COLO668 (cell line): ENCODE results near the gene AQP2.

Experiments used
- DNase-seq: peaks from one replicate; lab custom pipeline; 2025; ENCODE audit not compliant: unreplicated experiment; lab: John Stamatoyannopoulos, UW

AQP2 gene

DNA sequence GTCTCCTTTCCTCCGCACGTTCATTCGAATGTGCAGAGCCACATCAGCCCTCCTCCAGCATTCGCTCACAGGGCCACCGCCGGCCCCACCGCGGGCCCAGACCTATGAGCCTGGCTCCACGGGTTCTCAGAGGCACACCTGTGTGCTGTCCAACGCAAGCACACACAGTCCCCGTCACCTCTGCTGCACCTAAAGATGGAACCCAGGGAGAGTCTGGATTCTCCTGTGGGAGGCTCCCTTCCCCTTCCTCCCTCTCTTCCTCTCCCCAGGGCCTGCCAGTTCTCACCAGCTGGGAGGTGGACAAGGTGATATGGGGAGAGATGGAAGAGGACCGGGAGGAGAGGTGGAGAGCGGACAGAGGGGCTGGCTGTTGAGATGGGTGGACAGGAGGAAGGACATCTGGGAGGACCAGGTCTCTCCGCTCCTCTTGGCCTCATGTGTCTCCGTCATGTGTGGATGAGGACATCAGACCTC lies 17.3 kb downstream of the AQP2 start:
- DNase-seq = no peak

DNA sequence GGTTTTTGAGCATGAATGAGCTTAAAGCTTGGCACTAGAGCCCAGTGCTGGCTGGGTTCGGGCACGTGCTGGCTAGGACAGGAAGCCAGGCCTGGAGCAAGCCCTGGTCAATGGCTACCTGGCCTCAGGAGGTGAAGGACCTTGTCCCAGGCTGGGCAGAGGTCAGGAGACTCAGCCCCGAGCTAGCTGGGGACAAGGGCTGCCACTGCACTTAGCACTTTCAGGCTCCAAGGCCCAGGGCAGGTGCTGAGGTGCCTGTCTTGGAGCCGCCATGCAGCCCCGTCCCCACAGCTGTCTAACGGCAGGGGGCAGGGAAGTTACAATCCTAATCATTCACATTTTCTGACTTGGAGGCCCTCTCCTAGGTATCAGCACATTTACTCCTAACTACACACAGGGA lies 17.9 kb downstream of the AQP2 start:
- no peak for DNase-seq

DNA sequence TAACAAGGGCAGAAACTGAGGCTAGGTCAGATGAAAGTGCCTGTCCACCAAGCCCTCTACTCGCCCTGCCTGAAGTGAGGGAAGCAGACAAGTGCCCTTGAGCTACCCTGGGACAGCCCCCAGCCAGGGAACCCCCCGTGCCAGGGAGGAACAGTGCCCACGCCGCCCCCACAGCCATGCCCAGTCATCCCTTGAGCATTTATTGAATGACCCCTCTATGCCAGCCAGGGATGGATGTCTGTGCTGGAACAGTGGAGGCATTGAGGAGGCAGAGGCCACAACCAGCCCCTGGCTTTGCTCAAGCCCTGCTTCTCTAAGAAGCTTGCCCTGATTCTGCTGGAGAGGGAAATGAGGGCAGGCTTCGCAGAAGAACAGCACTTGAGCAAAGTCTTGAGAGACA lies 18.5 kb downstream of the AQP2 start:
- no peak for DNase-seq

DNA sequence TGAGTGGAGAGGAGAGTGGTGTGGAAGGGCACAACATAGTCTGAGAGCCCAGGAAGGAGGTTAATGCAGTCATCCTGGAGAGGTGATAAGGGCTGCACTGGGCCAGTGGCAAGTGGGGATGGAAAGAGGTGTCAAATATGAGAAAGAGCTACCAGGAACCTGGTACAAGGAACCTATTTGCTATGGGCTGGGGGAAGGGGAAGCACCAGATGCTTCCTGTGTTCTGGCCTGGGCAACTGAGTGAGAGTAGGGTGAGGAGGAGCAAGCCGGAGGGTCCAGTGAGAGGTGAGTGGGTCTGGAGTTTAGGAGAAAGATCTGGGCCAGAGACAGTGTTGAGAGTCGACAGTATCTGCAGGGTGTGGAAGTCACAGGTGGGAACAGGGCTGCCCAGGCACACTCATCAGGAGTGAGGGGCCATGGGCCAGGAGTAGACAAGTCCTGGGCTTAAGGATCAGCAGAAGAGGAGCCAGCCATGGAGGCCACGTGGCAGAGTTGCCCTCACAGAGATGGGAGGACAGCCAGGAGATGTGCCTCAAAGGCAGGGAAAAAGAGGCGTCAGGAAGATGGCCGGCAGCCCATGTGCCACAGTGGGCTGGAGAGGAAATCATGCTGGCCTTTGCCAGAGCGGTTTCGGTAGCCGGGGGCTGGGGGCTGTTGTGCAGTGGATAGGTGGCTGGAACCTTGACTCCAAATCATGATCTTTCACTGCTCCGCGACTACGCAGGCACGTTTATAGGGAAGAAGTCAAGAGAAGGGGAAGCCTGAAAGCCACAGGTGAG lies 19.3 kb downstream of the AQP2 start:
- DNase-seq = no peak

DNA sequence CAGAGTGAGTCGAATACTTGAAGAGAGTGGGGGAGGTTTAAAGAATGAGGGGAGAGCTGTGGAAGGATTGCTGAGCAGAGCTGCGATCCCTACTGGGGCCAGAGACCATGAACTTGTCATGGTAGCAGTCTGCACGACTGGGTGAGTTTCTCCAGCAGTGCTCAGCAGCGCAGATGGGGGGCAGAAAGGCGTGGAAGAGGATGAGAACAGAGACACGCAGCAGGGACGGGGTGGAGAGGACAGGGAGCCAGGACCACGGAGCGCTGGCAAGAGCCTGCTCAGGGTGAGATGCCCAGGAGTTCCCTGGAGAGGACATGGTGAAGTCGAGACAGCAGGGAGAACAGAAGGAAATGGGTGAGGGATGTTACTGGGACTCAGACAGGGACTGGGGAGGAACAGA lies 20.1 kb downstream of the AQP2 start:
- DNase-seq = no peak

DNA sequence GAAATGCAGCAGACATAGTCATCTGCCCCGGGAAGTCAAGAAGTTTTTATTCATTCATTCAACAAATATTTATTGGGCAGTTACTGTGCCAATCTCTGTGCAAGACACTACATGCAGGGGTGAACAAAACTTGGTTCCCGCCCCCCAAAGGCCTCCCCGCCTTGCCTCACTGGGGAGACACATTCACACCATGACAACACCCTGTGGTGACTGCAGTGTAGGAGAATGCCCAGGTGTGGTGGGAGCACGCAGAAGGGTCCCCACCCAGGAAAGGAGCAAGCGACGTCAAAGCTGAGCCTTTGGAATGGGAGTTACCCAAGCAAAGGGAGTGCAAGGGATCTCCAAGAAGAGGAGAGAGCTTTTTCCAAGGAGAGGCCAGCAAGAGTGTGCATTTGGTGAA lies 20.6 kb downstream of the AQP2 start:
- DNase-seq = no peak

DNA sequence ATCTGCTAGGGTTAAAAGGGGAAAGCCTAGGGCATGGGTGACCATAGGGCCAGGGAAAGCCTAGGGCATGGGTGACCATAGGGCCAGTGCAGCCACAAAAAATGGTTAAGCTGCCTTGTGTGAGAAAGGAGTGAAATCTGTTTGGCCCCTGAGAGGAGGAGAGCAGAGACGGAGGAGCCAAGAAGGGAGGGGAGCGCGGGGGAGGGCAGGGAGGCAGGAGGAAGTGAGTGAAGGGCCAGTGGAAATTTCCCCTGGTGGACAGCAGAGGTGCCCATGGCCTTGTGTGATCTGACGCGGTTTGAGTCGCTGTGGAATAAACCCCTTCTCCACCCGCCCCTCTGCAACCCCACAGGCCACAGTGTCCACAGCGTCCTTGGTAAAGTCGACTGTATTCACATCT lies 21.6 kb downstream of the AQP2 start:
- DNase-seq = no peak

DNA sequence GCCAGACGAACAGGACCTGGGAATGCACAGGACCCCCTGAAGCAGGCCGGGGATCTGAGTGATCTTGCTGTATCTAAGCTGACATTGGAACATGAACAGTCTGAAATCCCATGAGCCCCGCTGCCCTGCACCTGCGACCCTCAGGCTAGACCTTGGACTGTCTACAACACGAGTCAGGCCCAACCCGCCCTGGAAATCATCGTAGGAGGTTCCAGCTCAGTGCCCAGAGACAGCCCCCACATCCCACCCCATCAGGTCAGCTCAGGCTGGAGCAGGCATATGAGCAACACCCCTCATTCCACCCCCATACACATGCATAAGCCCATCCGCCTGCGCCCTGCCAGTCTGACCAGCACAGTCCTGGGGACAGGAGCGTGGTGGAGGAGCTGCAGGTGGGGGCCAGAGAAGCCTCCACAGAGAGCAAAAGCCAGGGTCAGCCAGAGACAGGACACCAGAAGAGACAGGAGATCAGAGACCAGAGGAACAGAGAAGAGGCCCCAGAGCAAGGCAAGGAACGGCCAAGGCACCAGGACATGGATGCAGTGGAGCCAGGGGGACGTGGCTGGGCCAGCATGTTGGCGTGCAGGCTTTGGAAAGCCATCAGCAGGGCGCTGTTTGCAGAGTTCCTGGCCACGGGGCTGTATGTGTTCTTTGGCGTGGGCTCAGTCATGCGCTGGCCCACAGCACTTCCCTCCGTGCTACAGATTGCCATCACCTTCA lies 22.3 kb downstream of the AQP2 start, which contains the start of gene AQP6:
Gene AQP6 (plus strand): TSS at position 307 of the 720 bp plus-strand sequence. CDS start 227 bp downstream, at position 534.
- DNase-seq = no peak

DNA sequence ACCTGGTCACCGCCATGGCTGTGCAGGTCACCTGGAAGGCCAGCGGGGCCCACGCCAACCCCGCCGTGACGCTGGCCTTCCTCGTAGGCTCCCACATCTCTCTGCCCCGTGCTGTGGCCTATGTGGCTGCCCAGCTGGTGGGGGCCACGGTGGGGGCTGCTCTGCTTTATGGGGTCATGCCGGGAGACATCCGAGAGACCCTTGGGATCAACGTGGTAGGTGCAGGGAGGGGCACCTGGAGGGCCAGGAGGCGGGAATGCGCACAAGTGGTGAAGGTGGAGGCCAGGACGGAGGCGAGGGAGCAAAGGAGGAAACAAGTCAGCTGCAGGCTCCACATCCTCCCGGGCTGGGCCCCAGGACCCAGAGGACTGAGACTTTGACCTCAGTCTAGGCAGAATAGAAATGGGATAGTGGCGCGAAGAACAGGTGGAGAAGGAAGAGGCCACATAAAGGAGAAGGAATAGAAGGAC lies 22.9 kb downstream of the AQP2 start:
- DNase-seq = no peak

DNA sequence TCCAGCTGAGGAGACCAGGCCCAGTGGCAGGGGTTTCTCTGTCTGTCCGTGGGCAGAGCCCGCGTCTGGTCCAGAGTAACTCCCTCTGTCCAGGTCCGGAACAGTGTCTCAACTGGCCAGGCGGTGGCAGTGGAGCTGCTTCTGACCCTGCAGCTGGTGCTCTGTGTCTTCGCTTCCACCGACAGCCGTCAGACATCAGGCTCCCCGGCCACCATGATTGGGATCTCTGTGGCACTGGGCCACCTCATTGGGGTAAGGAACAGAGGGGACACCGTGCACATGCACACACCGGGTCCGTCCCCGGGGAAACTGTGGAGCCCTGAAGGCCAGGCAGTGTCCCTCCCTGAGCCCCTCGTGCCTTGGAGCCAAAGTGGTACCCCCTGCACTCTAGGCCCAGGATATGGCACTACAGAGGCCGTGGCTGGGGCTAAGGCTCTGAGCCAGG lies 23.7 kb downstream of the AQP2 start:
- DNase-seq = peak; percentile 17

DNA sequence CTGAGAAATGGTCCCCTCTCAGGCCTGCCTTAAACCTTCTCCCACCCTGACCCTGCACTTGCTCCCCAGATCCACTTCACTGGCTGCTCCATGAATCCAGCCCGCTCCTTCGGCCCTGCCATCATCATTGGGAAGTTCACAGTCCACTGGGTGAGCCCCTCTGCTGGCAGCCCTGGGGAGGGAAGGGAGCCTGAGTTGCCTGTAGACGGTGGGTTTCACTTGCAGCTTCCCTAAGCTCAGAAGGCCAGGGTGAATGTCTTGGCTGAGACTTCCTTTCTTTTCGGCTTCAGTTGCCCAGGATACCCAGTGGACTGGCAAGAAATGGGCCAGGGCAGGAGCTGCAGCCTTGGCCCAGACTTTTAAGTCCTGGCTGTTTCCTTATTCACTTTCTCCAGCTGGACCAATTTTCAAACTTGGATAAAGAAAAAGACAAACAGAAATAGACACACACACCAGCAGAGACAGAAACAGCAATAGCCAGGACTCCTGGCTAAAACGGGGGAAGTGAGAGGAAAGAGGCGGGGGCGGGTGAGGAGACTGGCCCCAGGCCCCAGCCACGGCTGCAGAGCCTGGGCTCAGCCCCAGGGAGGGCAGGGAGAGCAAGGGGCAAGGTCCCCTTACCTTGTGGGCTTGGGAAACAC lies 24.3 kb downstream of the AQP2 start:
- no peak for DNase-seq

DNA sequence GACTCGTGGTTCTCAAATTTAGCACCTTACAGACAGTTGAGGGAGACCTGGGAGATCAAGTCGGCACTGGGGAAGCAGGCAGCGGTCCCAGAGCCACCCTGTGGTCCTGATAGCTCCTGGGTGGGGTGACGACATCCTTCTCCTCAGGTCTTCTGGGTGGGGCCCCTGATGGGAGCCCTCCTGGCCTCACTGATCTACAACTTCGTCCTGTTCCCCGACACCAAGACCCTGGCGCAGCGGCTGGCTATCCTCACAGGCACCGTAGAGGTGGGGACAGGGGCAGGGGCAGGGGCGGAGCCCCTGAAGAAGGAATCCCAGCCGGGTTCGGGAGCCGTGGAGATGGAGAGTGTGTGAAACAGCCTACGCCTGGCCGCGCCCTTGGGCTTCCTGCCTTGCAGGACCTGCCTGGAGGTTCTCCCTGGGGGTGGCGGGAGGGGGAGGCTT lies 24.8 kb downstream of the AQP2 start:
- no peak for DNase-seq

DNA sequence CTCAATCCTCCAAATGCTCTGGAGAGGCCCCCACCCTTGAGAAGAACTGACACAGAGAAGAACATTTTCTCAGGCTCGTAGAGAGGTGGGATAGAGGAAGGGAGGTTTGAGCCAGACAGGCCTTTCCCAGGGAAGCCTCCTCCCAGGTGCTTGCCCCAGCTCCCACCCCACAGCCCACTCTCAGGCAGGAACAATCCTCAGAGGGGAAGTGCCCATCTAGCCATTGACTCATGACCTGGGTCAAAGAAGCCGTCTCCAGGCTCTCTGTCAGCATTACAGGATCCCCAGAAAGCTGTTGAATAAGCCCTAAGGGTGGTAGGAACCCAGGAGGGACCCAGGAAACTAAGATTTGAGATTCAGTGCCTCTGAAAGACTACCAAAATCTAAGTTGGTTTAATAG lies 26.0 kb downstream of the AQP2 start:
- DNase-seq = no peak

DNA sequence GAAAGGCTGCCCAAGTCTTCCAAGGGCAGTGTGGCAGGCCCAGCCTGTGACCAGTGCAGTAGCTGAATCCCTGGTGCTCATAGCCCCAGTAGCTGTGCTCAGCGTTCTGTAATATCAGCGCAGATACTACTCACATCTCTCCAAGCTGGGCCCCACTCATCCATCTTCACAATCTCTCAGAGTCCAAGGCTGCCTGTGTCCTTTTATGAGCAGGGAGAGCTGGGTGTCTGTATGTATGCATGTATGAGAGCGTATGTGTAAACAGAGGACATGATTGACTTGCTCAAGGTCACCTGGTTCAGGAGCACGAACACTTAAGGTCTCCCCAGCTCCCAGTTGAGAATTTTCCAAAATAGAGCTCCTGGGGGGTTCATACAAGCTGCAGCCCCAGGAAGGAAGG lies 27.6 kb downstream of the AQP2 start:
- no peak for DNase-seq

DNA sequence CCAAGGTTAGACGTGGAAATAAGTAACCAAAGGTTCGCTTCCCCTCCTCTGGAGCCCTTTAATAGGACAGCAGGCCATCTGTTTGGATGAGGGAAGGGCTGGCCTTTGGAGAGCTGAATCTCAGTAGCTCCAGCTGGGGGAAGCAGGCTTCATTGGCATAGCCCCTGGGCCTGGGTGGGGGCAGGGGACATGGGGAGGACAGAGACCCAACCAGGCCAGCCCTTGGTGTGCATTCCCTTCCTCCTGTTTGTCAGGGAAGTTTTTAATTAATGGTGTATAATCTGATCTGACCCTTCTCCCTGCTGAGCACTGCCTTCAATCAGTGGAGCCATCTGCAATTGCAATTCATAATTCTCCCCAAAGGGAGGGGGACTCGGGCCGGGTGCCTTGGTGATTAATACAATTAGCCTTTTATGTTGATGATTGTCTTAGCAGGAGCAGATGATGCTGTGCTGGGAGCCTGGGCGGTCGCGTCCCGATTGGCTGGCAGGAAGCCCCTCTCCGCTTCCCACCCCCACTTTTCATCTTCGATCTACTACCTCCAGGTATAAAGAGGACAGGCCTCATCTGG lies 28.6 kb downstream of the AQP2 start:
- DNase-seq = no peak

DNA sequence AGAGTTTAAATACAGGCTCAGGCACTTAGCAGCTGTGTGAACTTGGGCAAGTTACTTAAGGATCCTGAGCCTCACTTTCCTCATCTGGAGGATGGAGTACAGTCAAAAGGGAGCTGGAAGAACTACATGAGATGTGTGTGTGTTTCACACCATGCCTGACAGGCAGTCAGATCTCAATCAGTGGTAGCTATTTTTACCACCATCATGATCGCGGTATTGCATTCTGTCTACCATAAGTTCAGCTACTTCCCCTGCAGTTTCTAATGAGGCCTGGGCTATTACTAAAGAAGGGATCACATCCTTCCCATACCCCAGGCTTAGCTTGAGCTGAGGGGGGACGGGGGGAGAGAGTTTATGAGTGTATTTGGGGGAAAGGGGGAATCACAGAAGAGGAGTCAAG lies 29.3 kb downstream of the AQP2 start:
- no peak for DNase-seq

DNA sequence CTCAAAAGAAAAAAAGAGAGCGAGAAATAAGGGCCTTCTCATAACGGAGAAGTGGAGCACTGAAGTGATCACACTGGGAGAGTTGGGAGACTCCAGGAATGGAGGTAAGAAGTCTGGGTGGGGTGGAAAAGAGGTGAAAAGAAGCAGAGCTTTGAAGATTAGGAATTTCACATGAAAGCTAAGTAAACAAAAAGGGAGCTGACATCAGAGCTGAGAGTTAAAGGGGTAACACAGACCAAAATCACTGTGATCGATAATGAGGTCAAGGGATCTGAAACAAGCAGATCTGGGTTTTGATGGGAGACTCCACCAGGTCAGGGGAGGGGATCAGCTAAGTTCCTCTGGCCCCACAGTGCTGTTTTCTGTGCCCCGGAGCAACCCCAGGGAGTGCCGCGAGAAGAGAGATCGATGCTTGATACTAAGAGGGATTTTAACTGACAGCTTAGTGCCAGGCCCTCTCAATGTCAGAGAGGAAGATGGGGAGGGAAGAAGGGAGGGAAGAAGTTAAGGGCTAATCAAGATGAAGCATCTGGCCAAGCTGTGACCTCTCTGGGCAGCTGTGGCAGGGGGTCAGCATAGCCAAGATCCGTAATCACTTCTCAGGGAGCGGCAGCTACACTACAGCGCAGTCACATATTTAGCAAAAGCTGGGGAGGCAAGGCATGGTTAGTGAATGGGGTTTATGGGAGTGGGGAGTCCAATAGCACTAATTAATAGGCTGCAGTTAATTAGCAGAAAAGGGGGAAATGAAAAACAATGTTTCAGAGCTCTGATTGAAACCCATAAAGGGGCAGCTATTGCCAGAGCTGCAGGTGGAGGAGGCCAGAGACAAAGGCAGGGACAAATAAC lies 30.2 kb downstream of the AQP2 start:
- DNase-seq = no peak

DNA sequence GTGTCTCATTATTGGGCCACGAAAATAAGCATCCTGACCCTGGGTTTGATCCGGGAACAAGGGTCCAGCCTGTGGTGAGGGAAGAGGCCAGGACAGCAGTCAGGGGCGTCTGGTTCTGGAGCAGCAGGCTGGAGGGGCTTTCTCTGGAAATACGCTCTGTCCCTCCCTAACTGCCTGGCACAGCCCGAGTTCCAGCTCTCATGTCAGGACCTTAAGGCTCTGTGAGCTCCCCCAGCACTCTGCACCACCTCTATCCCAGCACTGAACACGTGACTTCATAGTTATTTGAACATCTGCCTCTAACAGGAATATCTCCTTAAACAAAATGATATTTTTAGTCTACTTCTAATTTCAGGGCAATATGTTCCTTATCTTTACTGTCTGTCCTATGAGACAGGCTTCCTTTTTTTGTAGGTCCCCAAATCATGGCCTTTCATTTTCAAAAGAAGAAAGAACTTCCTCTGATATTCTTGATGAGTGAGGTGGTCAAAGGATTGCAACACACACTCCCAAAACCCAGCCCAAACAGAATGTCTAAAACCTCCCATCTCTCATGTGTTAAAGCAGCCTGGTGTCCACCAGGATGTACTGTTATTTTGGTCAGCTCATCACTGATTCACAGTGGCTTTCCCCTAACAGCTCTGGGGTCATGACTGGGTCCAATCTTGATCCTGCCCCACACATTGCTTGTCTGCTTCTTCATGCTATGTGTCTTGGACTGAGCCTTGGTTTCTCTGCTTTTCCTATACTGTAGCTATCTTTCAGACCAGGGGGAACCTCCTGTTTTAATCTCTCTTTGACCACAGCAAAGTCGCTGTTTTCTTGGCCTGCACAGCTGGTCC lies 31.9 kb downstream of the AQP2 start:
- DNase-seq = no peak

DNA sequence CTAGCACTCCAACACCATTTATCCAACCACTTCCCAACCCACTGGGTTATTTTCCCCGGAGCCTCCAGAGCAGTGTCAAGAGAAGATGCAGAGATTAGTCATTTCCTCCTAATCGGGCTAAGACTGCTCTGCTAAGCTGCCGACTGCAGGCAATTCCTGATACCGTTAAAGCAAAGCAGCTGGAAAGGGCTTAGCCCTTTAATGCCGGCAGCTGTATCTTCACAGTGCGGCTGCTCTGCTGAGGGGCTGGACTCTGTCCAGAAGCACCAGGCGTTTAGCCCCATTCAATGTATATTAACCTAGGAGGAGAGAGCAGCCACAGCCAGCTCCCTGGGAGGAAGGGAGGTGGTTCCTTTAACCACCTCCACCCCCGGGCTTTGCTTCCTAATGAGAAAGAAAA lies 33.4 kb downstream of the AQP2 start:
- no peak for DNase-seq
